Measurements from ENCODE around the gene ANXA7. TPM values are rescaled to one million over a fixed set of nuclear protein-coding genes. Genes with fewer than 3 reads are reported as not detected.
"Not testable (repeated sequence)": the region's sequence is repeated elsewhere in the genome, so short reads cannot be mapped to it uniquely, and the experiment has no call there.

ANXA7 gene
- total RNA-seq, 1 donor from 2014 or later: 133 TPM

- DNase-seq (ENCODE audit: low read depth): no peak
Observed at GRCh38 chr10:73339436-73339835, 74.4 kb downstream of the ANXA7 start.

GRCh38 chr10:73338801-73339368 is 75.0 kb downstream of the ANXA7 start:
- no peak for DNase-seq (ENCODE audit: low read depth)

GRCh38 chr10:73333202-73333601 is 80.7 kb downstream of the ANXA7 start:
- no peak for DNase-seq (ENCODE audit: low read depth)

- DNase-seq (ENCODE audit: low read depth): no peak
Observed at GRCh38 chr10:73332379-73332778, 81.5 kb downstream of the ANXA7 start.

GRCh38 chr10:73328523-73328922 is 85.3 kb downstream of the ANXA7 start:
- DNase-seq (ENCODE audit: low read depth): not testable (repeated sequence)

GRCh38 chr10:73325290-73325689 is 88.6 kb downstream of the ANXA7 start:
- DNase-seq (ENCODE audit: low read depth): not testable (repeated sequence)

Other genes with a start within 250 kb of the ANXA7 start
- gene ECD, start 246.1 kb downstream of the ANXA7 start, total RNA-seq: 31.3 and 32.7 TPM in 2 replicates
- 15.9 and 16.5 TPM in 2 replicates for gene FAM149B1, start 245.9 kb downstream of the ANXA7 start, total RNA-seq
- gene DNAJC9, start 166.8 kb downstream of the ANXA7 start, total RNA-seq: 20.8 and 25.5 TPM in 2 replicates
- gene MRPS16, start 161.4 kb downstream of the ANXA7 start, total RNA-seq: 88.7 and 89.9 TPM in 2 replicates
- 1.0 and 1.8 TPM in 2 replicates for gene CFAP70, start 55.2 kb downstream of the ANXA7 start, total RNA-seq
- gene MSS51, start 19.5 kb upstream of the ANXA7 start, total RNA-seq: 6.6 and 8.1 TPM in 2 replicates
- 54.6 and 59.1 TPM in 2 replicates for gene PPP3CB, start 82.0 kb upstream of the ANXA7 start, total RNA-seq
- 79.9 and 88.8 TPM in 2 replicates for gene USP54, start 177.3 kb upstream of the ANXA7 start, total RNA-seq
- gene MYOZ1, start 227.4 kb upstream of the ANXA7 start, total RNA-seq: 4.7 and 5.5 TPM in 2 replicates
- 22.8 and 41.4 TPM in 2 replicates for gene SYNPO2L, start 242.0 kb upstream of the ANXA7 start, total RNA-seq